Liver (tissue), 9 donors: Measurements from ENCODE around the gene XYLB. TPM values are rescaled to one million over a fixed set of nuclear protein-coding genes. Genes with fewer than 3 reads are reported as not detected.

Experiments used
- DNase-seq: peaks from one replicate; pipeline ENCODE4 v3.0.0-alpha.2; 2017; ENCODE audit warnings: low spot score
- H3K27ac ChIP-seq, 2 donors: one replicate each; pipeline ENCODE4 v1.7.0; 2013; ENCODE audit warnings: inconsistent platforms in 2 of 2, low read length in 2 of 2, control low read depth in 1 of 2, low read depth in 1 of 2, mild to moderate bottlenecking in 1 of 2
- H3K27me3 ChIP-seq, 4 donors: one replicate each; pipeline versions ENCODE4 v1.6.1 to v1.7.0; 2013; ENCODE audit warnings: low read length in 3 of 4, inconsistent platforms in 1 of 4, mild to moderate bottlenecking in 1 of 4, moderate library complexity in 1 of 4; ENCODE audit not compliant: control insufficient read depth in 4 of 4, insufficient read depth in 4 of 4
- H3K36me3 ChIP-seq, 4 donors: one replicate each; pipeline versions ENCODE4 v1.6.1 to v1.7.0; 2013; ENCODE audit warnings: low read length in 3 of 4, mild to moderate bottlenecking in 3 of 4, low read depth in 1 of 4, moderate library complexity in 1 of 4; ENCODE audit not compliant: control insufficient read depth in 4 of 4, insufficient read depth in 3 of 4
- H3K4me1 ChIP-seq, 4 donors: one replicate each; pipeline versions ENCODE4 v1.6.1 to v1.7.0; 2013; ENCODE audit warnings: low read length in 3 of 4, mild to moderate bottlenecking in 3 of 4, moderate library complexity in 1 of 4; ENCODE audit not compliant: control insufficient read depth in 4 of 4, insufficient read depth in 4 of 4
- H3K4me3 ChIP-seq, 3 donors: one replicate each; pipeline versions ENCODE4 v1.6.1 to v1.7.0; 2013; ENCODE audit warnings: low read length in 3 of 3, control low read depth in 1 of 3, low read depth in 1 of 3, mild to moderate bottlenecking in 1 of 3
- H3K9ac ChIP-seq, 2 donors: one replicate each; pipeline ENCODE4 v1.7.0; 2013; ENCODE audit warnings: low read length in 2 of 2, mild to moderate bottlenecking in 2 of 2, moderate library complexity in 2 of 2, control low read depth in 1 of 2, low read depth in 1 of 2
- H3K9me3 ChIP-seq, 4 donors: one replicate each; pipeline versions ENCODE4 v1.6.1 to v1.7.0; 2013; ENCODE audit warnings: low read length in 3 of 4; ENCODE audit not compliant: control insufficient read depth in 4 of 4
- EGR1 ChIP-seq, 2 donors: IDR thresholded peaks; 2 replicates each; pipeline ENCODE4 v1.6.1; 2016 to 2018; ENCODE audit warnings: antibody characterized with exemption in 2 of 2, low read depth in 2 of 2
- FOXA1 ChIP-seq: IDR thresholded peaks from 2 replicates; pipeline ENCODE4 v1.6.1; 2016; ENCODE audit warnings: antibody characterized with exemption
- FOXA2 ChIP-seq: IDR thresholded peaks from 2 replicates; pipeline ENCODE4 v1.6.1; 2016; ENCODE audit warnings: antibody characterized with exemption
- GABPA ChIP-seq, 2 donors: IDR thresholded peaks in 1 of 2; conservative IDR thresholded peaks in 1 of 2; 2 replicates each; pipeline ENCODE4 v1.6.1; 2016; ENCODE audit warnings: antibody characterized with exemption in 2 of 2, mild to moderate bottlenecking in 1 of 2, moderate library complexity in 1 of 2
- HNF4A ChIP-seq, 2 donors: conservative IDR thresholded peaks; 2 replicates each; pipeline ENCODE4 v1.6.1; 2016; ENCODE audit warnings: antibody characterized with exemption in 2 of 2, mild to moderate bottlenecking in 2 of 2
- HNF4G ChIP-seq: IDR thresholded peaks from 2 replicates; pipeline ENCODE4 v1.6.1; 2016; ENCODE audit warnings: antibody characterized with exemption
- JUND ChIP-seq, 2 donors: IDR thresholded peaks; 2 replicates each; pipeline ENCODE4 v1.6.1; 2016; ENCODE audit warnings: antibody characterized with exemption in 2 of 2
- NR2F2 ChIP-seq: IDR thresholded peaks from 2 replicates; pipeline ENCODE4 v1.6.1; 2016; ENCODE audit warnings: antibody characterized with exemption
- RAD21 ChIP-seq, 2 donors: IDR thresholded peaks; 2 replicates each; pipeline ENCODE4 v1.6.1; 2016; ENCODE audit warnings: antibody characterized with exemption in 2 of 2, mild to moderate bottlenecking in 2 of 2
- RXRA ChIP-seq, 2 donors: IDR thresholded peaks; 2 replicates each; pipeline ENCODE4 v1.6.1; 2017 to 2018; ENCODE audit warnings: antibody characterized with exemption in 2 of 2, mild to moderate bottlenecking in 1 of 2
- SP1 ChIP-seq: IDR thresholded peaks from 2 replicates; pipeline ENCODE4 v1.6.1; 2018; ENCODE audit warnings: antibody characterized with exemption, mild to moderate bottlenecking
- TAF1 ChIP-seq: conservative IDR thresholded peaks from 2 replicates; pipeline ENCODE4 v1.6.1; 2016; ENCODE audit warnings: antibody characterized with exemption, mild to moderate bottlenecking
- YY1 ChIP-seq: IDR thresholded peaks from 2 replicates; pipeline ENCODE4 v1.6.1; 2016; ENCODE audit warnings: antibody characterized with exemption, mild to moderate bottlenecking
- WGBS: extraction: QIAGEN DNeasy Blood & Tissue Kit; methylation state at CpG from one replicate; pipeline ENCODE4 v1.1.7; 2013; 5-methylcytosine and 5-hydroxymethylcytosine counted together
- polyA plus RNA-seq, 2 donors: library from polyadenylated mRNA; stranded (reverse) in 1 of 2; unstranded in 1 of 2; fragments of 200-250 nt in 1 of 2; fragments of >200 nt in 1 of 2; fragmentation: Nextera tagmentation in 1 of 2; extraction: Ambion mirVana in 1 of 2; gene quantifications; one replicate each; pipeline versions ENCODE4 v1.2.1 to v1.2.3, GENCODE V29; 2013 to 2015
- total RNA-seq, 2 donors: library from RNA; depleted of rRNA; stranded (reverse); fragments of >200 nt; gene quantifications; one replicate each; pipeline ENCODE4 v1.2.3, GENCODE V29; 2014
- TF ChIP-seq, protein P1 (sequence below): IDR thresholded peaks from 2 replicates; pipeline ENCODE4 v1.6.1; 2016; ENCODE audit warnings: antibody characterized with exemption
- TF ChIP-seq, protein P2 (sequence below): IDR thresholded peaks from 2 replicates; pipeline ENCODE4 v1.6.1; 2016; ENCODE audit warnings: antibody characterized with exemption, mild to moderate bottlenecking
- TF ChIP-seq, protein P3 (sequence below): fragments of 150-350 bp; IDR thresholded peaks from 2 replicates; pipeline ENCODE4 v1.5.1; 2017; ENCODE audit warnings: improper control_type of control experiment, low read depth, low read length; ENCODE audit not compliant: missing input control
- TF ChIP-seq, protein P4 (sequence below): IDR thresholded peaks from 2 replicates; pipeline ENCODE4 v1.6.1; 2016; ENCODE audit warnings: antibody characterized with exemption
- TF ChIP-seq, protein P5 (sequence below): IDR thresholded peaks from 2 replicates; pipeline ENCODE4 v1.6.1; 2016; ENCODE audit warnings: antibody characterized with exemption
- donor health status: healthy.
- donor health status: healthy.
- donor health status: healthy.
- donor health status: healthy.
- donor health status: healthy.

Gene XYLB
- total and polyA plus RNA-seq, 4 donors: 14.2 to 51.5 (median 18.0) TPM

DNA sequence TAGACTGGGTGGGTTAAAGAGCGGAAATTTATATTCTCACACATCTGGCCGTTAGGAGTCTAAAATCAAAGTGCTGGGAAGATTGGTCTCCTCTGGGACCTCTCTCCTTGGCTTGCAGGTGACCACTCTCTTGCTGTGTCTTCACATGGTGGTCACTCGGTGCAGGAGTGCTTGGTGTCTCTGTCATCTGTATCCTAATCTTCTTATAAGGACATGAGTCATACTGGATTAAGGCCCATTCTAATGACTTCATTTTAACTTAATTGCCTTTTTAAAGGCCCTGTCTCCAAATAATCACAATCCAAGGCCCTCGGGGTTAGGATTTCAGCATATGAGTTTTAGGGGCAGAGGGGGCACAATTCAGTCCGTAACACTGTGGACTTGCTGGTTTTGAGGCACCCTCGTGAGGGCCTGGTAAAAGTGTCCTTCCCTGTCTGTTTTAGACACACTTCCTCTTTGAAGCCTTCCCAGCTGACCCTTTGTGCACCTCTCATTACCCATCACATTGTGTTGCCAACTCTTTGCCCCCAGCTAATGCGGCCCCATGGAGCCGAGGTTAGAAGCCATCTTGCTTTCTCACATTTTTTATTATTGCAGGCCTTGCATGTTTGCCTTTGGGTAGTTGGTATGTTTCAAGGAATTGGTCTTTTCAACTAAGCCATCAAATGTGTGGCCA lies 3.2 kb downstream of the XYLB start:
- Histone ChIP-seq H3K36me3 (peaks cover 0 to 10% (median 4%) of the 10 kb centered on the region in 4 donors), H3K4me3 (no peak overlapping the region), H3K9me3 (no peaks in the 10 kb centered on the region), H3K27me3 (no peaks in the 10 kb centered on the region), H3K4me1 (peaks cover 12 to 49% (median 34%) of the 10 kb centered on the region in 4 donors), H3K9ac (no peak overlapping the region), H3K27ac (peak overlapping the region in 1 of 2 donors; percentile 1)
- 74% methylated on average over 8 of the region's 8 CpGs for WGBS
- DNase-seq: no peak
- TF ChIP-seq, protein P1, sequence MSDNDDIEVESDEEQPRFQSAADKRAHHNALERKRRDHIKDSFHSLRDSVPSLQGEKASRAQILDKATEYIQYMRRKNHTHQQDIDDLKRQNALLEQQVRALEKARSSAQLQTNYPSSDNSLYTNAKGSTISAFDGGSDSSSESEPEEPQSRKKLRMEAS: no peak
- TF ChIP-seq, protein P2, sequence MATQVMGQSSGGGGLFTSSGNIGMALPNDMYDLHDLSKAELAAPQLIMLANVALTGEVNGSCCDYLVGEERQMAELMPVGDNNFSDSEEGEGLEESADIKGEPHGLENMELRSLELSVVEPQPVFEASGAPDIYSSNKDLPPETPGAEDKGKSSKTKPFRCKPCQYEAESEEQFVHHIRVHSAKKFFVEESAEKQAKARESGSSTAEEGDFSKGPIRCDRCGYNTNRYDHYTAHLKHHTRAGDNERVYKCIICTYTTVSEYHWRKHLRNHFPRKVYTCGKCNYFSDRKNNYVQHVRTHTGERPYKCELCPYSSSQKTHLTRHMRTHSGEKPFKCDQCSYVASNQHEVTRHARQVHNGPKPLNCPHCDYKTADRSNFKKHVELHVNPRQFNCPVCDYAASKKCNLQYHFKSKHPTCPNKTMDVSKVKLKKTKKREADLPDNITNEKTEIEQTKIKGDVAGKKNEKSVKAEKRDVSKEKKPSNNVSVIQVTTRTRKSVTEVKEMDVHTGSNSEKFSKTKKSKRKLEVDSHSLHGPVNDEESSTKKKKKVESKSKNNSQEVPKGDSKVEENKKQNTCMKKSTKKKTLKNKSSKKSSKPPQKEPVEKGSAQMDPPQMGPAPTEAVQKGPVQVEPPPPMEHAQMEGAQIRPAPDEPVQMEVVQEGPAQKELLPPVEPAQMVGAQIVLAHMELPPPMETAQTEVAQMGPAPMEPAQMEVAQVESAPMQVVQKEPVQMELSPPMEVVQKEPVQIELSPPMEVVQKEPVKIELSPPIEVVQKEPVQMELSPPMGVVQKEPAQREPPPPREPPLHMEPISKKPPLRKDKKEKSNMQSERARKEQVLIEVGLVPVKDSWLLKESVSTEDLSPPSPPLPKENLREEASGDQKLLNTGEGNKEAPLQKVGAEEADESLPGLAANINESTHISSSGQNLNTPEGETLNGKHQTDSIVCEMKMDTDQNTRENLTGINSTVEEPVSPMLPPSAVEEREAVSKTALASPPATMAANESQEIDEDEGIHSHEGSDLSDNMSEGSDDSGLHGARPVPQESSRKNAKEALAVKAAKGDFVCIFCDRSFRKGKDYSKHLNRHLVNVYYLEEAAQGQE: no peak
- TF ChIP-seq FOXA2 (no peak), HNF4A (conservative IDR thresholded peaks at IDR 0.05) (no peak), YY1 (no peak), NR2F2 (no peak), HNF4G (no peak), JUND (IDR thresholded peaks at IDR 0.05) (no peak), GABPA (IDR thresholded peaks at IDR 0.05 in 1 of 2, conservative IDR thresholded peaks at IDR 0.05 in 1 of 2) (no peak), RXRA (IDR thresholded peaks at IDR 0.05) (no peak), TAF1 (no peak), FOXA1 (no peak), SP1 (no peak), RAD21 (IDR thresholded peaks at IDR 0.05) (no peak), EGR1 (IDR thresholded peaks at IDR 0.05; ENCODE audit: low read depth in 2 of 2) (no peak)
- TF ChIP-seq, protein P3, sequence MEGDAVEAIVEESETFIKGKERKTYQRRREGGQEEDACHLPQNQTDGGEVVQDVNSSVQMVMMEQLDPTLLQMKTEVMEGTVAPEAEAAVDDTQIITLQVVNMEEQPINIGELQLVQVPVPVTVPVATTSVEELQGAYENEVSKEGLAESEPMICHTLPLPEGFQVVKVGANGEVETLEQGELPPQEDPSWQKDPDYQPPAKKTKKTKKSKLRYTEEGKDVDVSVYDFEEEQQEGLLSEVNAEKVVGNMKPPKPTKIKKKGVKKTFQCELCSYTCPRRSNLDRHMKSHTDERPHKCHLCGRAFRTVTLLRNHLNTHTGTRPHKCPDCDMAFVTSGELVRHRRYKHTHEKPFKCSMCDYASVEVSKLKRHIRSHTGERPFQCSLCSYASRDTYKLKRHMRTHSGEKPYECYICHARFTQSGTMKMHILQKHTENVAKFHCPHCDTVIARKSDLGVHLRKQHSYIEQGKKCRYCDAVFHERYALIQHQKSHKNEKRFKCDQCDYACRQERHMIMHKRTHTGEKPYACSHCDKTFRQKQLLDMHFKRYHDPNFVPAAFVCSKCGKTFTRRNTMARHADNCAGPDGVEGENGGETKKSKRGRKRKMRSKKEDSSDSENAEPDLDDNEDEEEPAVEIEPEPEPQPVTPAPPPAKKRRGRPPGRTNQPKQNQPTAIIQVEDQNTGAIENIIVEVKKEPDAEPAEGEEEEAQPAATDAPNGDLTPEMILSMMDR: no peak
- TF ChIP-seq, protein P4, sequence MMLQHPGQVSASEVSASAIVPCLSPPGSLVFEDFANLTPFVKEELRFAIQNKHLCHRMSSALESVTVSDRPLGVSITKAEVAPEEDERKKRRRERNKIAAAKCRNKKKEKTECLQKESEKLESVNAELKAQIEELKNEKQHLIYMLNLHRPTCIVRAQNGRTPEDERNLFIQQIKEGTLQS: no peak
- TF ChIP-seq, protein P5, sequence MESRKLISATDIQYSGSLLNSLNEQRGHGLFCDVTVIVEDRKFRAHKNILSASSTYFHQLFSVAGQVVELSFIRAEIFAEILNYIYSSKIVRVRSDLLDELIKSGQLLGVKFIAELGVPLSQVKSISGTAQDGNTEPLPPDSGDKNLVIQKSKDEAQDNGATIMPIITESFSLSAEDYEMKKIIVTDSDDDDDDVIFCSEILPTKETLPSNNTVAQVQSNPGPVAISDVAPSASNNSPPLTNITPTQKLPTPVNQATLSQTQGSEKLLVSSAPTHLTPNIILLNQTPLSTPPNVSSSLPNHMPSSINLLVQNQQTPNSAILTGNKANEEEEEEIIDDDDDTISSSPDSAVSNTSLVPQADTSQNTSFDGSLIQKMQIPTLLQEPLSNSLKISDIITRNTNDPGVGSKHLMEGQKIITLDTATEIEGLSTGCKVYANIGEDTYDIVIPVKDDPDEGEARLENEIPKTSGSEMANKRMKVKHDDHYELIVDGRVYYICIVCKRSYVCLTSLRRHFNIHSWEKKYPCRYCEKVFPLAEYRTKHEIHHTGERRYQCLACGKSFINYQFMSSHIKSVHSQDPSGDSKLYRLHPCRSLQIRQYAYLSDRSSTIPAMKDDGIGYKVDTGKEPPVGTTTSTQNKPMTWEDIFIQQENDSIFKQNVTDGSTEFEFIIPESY: no peak
